ENCODE measurements around the gene SBF2.

DNA sequence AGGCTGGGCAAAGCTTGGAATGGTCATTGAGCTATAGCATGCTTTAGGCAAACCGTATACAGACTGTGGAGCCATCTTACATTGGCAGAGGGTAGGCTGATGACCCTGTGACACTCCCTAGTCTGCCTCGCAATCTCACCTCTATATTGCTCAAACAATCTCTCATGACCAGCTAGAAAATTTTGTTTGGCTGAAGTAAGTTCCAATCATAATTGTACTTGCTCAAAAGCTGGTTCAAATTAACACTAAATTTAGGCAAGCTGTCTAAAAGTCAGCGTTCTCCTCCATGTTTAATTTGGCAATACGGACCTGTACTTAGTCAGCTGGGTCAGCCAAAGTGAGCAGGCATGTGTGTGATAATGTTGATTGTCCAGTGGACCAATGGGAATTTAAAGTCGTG lies 497.2 kb downstream of the SBF2 start:
- TF ChIP-seq, protein P1, sequence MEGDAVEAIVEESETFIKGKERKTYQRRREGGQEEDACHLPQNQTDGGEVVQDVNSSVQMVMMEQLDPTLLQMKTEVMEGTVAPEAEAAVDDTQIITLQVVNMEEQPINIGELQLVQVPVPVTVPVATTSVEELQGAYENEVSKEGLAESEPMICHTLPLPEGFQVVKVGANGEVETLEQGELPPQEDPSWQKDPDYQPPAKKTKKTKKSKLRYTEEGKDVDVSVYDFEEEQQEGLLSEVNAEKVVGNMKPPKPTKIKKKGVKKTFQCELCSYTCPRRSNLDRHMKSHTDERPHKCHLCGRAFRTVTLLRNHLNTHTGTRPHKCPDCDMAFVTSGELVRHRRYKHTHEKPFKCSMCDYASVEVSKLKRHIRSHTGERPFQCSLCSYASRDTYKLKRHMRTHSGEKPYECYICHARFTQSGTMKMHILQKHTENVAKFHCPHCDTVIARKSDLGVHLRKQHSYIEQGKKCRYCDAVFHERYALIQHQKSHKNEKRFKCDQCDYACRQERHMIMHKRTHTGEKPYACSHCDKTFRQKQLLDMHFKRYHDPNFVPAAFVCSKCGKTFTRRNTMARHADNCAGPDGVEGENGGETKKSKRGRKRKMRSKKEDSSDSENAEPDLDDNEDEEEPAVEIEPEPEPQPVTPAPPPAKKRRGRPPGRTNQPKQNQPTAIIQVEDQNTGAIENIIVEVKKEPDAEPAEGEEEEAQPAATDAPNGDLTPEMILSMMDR (IDR thresholded peaks at IDR 0.05) = no peak
- no peak for TF ChIP-seq POLR2A (IDR thresholded peaks at IDR 0.05)
